Measurements from ENCODE around the gene B3GNT9.

The B3GNT9 gene

DNA sequence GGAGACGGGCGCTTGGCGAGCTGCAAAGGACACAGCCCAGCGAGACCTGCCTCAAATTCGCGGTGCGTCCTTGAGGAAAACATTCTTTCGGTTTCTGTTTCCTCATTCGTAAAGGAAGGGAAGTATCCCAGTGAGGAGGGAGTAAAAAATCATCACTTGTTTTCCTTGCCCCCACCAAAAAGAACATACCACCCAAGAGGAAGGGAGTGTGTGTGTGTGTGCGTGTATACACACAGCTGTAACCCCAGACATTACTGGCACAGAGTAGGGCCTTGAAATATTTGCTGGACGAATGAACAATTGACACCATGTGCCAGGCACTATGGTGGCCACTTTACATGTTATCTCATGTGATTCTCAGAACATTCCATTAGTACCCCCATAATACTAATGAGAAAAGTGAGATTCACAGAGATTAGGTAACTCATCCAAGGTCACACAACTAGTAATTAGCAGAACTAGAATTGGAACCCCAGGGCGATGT, 34.9 kb upstream of the B3GNT9 start:
- DNase-seq (ENCODE audit: low read depth): no peak

DNA sequence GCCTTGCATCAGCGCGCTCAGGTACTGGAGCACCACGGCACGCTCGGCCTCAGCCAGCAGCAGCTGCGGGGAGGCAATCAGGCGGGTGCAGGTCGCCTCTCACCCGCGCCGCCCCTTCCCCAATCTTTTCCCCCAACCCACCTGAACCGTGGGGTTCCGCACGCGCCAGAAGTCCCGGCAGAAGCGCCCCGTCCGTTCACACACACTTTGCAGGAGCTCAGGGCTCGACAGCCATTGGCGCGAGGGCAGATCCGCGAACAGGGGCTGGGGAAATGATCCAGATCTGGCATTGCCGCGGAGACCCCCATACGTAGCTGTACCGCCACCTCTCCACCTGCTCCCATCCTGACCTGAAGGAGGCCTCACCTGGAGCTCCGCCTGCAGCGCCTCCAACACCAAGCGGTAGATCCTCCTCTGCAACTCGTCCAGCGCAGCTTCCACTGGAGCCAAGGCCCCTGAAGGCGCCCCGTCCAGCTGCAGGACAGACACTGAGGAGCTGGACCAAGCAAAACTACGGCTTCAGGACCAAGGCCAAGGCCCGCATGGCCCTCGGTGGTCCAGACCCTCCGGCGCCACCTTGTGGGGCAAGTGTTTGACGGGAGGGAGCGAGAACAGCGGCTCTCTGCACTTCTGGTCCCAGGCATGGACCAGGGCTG, 34.3 kb upstream of the B3GNT9 start:
- peak; percentile 82 for DNase-seq (ENCODE audit: low read depth)

DNA sequence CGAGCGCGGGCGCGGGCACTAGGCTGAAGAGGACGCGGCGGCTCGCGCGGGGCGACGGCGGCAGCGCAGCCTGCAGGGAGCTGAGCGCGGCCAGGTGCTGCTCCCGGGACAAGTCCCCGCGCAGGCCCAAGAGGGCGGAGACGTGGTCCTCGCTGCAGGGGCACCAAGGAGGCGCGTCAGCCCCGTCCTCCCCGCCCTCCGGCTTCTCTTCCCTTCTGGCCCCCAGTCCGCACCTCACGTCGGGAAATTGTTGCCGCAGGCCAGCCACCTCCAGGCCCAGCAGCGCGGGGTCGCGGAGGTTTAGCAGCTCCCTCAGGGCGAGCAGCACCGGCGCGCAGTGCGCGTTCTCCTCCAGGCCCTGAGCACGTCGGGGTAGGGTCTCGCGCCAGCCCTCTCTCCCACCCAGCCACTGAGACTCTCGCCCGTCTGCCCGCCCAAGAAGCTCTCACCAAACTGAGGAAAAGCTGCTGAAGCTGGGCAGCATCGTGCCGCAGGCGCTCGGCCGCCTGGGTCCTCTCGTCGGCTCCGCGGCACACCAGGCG, 33.7 kb upstream of the B3GNT9 start:
- DNase-seq (ENCODE audit: low read depth): no peak

DNA sequence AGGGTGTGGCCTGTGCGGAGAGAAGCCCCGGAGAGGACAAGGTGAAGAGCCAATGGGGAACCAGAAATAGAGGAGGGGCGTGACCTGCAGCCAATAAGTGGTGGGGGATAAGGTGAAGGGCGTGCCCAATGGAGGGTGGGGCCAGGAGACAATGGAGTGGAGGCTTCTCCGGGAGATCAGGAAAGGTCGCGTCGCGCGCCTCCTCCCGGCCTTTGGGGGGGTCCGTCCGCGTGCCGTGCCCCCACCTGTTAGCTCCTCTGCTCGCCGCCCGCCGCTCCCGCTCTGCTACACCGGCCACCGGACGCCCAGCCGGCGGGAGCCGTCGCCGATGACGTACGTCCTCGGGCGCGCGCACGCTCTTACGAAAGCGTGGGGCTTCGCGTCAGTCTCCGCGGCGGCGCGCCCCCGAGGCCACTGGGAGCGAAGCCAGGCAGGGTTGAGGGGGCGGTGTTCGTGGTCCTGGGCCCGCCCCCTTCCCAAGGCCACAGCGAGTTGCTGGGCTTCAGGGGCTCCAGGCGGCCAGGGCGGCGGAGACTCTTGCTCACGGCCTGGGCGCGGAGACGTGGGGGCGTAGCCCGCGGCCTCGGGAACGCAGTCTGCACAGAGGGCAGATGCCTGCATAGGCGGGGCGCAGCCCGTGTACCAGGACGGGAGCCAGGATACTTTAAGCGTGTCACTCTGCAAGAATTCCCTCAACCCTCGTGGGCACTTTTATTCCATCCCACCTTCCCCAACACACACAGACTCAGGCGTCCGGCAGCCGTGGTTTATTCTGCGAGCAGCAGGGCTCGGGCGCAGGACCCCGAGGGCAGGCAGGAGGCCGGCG, 33.0 kb upstream of the B3GNT9 start, which contains the start of gene MATCAP1:
TSS of gene MATCAP1 (minus strand) at position 337 of the 826 bp plus-strand sequence. CDS start 3,353 bp downstream, outside the sequence.
- peak; percentile 81 for DNase-seq (ENCODE audit: low read depth)

GRCh38 chr16:67183284-67183626, 32.5 kb upstream of the B3GNT9 start:
- no peak for DNase-seq (ENCODE audit: low read depth)

- DNase-seq (ENCODE audit: low read depth): no peak
Measured at GRCh38 chr16:67182288-67182687, 31.5 kb upstream of the B3GNT9 start.

DNA sequence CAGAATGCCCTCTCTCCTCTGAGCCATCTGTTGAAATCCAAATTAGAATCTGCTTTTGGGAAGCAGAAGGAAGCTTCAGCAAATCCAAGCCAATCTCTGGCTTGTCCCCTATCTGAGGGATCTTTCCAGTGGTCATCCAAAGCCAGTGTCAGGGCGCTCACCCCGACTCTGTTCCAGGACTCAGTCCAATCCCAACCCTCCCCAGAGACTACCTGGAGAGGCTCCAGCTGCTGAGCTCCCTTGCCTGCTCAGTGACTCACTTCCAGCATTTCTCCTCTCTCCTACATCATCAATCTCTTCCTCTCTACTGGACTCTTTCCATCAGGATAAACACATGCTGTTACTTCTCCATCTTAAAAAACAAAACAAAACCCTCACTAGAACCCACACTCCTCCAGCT, 30.5 kb upstream of the B3GNT9 start:
- DNase-seq (ENCODE audit: low read depth): no peak

- no peak for DNase-seq (ENCODE audit: low read depth)
Measured at GRCh38 chr16:67180166-67180565, 29.4 kb upstream of the B3GNT9 start.

DNA sequence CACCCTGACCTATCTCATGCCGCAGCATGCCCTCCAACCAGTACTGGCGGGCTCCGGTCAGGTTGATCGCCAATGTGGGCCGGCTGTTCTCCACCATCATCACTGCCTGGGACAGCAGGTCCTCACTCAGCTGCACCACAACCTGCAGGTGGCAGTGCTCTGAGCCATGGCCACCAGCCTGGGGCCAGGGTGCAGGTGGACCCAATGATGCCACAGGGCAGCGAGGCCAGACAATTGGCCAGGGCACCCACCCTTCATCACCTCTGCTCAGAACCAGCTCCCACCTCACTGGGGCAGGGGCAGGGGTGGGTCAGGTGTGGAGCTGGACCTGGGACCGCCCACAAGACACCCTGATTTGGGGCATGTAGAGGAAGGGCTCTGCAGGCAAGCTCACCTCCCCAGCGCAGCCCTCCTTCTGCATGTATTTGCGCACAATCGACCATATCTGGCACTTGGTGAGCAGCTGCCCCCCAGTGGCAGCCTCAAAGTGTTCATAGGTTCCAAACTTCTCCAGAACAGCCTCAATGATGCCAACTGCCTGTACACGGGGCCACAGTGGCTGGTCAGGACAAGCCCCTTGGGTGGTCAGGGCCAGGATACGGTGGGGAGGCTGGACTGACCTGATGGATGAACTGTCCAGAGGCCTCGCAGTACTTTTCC, 28.8 kb upstream of the B3GNT9 start:
- no peak for DNase-seq (ENCODE audit: low read depth)

DNA sequence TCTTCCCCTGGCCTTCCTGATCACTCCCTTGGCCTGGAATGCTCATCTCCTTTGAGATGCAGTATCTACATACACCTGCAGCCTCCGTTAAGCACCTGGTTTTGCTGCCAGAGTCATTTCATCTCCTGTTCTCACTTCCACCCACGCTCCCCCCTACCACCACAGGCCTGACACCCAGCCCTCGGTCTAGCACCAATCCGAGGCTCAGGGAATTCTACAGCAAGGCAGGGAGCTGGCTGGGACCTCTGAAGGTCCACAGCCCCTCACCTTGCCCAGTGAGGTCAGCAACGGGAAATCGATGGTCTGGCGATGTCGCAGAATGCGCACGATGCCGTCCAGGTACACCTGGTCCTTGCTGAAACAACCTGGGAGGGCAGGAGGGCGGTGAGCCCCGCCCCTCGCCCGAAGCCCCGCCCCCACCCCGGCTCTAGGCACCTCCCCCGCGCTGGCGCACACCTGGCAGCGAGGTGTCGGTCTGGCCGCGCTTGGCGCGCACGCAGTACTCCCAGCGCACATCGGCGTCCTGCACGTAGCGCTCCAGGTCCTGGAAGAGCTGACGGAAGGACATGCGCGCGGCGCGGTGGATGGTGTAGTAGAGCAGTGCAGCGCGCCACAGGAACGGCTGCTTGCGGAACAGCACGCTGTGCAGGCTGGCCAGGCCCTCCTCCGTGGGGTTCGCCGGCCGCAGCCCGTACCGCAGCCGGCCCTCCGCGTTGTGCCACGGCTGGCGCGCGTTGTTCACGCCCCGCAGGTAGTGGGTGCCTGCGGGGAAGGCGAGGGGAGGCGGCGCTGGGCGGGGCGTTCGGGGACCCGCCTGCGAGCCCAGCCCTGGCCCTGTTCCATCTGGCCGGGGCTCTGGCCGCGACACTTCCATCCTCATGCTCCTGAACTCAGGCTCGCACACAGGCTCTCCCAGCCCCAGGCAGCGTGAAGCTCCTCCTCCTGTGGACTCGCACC, 27.2 kb upstream of the B3GNT9 start:
- DNase-seq (ENCODE audit: low read depth): no peak

- DNase-seq (ENCODE audit: low read depth): no peak
Measured at GRCh38 chr16:67176662-67177061, 25.9 kb upstream of the B3GNT9 start.

DNA sequence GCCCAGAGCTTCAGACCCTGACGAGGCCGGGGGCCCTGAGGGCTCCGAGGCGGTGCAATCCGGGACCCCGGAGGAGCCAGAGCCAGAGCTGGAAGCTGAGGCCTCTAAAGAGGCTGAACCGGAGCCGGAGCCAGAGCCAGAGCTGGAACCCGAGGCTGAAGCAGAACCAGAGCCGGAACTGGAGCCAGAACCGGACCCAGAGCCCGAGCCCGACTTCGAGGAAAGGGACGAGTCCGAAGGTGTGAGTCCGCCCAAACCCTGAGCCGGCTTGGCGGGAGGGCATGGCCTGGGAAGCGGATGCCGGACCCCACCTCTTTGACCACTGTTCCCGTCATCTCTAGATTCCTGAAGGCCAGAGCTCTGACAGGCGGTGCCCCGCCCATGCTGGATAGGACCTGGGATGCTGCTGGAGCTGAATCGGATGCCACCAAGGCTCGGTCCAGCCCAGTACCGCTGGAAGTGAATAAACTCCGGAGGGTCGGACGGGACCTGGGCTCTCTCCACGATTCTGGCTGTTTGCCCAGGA, 24.0 kb upstream of the B3GNT9 start:
- DNase-seq (ENCODE audit: low read depth): no peak

GRCh38 chr16:67173808-67174705, 23.3 kb upstream of the B3GNT9 start:
- DNase-seq (ENCODE audit: low read depth): no peak

DNA sequence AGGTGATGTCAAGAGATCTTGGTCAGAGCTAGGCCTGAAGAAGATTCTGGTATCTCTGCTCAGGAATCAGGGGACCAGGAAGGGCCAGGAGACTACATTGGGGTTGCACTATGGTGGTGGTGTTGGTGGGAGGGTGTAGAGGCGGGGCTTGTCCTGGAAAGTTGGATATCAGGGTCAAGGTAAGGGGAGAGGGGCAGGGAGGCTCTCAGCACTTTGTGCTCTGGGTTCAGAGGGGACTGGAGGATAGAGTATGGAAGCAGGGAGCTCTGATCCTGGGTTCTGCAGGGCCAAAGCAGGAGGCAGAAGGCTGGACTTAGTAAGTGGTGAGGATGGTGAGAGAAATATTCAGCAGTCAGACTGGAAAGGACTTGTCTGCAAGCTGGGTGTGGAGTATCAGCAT, 22.5 kb upstream of the B3GNT9 start:
- DNase-seq (ENCODE audit: low read depth): no peak

DNA sequence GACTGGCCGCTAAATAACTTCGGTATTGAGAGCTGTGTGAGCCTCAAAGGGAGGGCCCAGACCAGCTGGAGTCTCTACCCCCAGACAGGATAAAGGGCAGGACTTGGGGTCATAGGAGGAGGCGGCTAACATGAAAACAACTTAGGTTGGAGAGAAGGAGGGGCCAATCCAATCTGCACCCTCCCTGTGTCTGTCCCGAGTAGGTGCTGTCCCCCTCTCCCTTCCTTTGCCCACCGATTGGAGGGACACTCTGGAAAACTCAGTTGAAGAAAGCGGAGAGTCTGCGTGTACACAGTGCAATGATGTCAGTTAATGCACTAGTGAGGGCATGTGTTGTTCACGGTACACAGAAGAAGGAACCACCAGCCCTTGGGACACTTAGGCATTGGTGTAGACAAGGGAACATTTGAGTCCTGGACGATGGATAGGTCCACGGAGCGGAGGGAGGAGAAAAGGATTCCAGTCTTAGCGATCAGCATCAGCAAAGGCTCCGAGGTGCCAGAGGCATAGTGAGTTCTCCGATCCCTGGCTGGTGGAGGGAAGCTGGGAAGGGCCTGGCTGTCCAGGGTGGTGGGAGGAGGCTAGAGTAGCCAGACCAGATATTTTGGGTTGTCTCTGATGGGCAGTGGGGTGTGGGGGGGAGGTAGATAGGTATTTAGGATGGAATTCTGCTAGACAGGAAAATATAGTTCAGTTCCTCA, 20.3 kb upstream of the B3GNT9 start:
- DNase-seq (ENCODE audit: low read depth): no peak

GRCh38 chr16:67170168-67170948, 19.6 kb upstream of the B3GNT9 start, which contains the start of gene NOL3:
Gene NOL3, plus strand, starts transcription at chr16:67170538.
- DNase-seq (ENCODE audit: low read depth): no peak

GRCh38 chr16:67169642-67170167, 18.9 kb upstream of the B3GNT9 start:
- DNase-seq (ENCODE audit: low read depth): no peak

GRCh38 chr16:67169011-67169451, 18.2 kb upstream of the B3GNT9 start:
- no peak for DNase-seq (ENCODE audit: low read depth)

Data from stimulated activated CD8-positive, alpha-beta memory T cell treated with anti-CD3 and anti-CD28 coated beads, Interleukin-7, amount 100 ng/mL, for 24 hours (primary cell).